GM23338 (cell line): ENCODE results near the gene TENT4B. TPM values are rescaled to one million over a fixed set of nuclear protein-coding genes. Genes with fewer than 3 reads are reported as not detected.

Source experiments
- ATAC-seq: fragments of 200-7000 bp; cut with Tn5 transposase; 3 replicates; pipeline ENCODE4 v1.9.1; 2020
- DNase-seq: peaks from one replicate; pipeline ENCODE4 v3.0.0-alpha.2; 2015; ENCODE audit warnings: low spot score
- H2AFZ ChIP-seq: fragments of 200-600 bp; sonication (generic); 2 replicates; pipeline ENCODE4 v1.8.0; 2016; ENCODE audit warnings: antibody characterized with exemption, mild to moderate bottlenecking, moderate library complexity
- H3F3A ChIP-seq: fragments of 200-600 bp; sonication (generic); replicated peaks from 2 replicates; pipeline ENCODE4 v1.8.0; 2017; ENCODE audit warnings: antibody characterized with exemption, mixed run types, low read depth
- H3K27ac ChIP-seq: fragments of 200-600 bp; sonication (generic); 2 replicates; pipeline ENCODE4 v1.6.1; 2016; ENCODE audit warnings: low read depth
- H3K27me3 ChIP-seq: fragments of 200-600 bp; sonication (generic); 2 replicates; pipeline ENCODE4 v1.8.0; 2016; ENCODE audit warnings: mild to moderate bottlenecking, mixed run types, moderate library complexity; ENCODE audit not compliant: insufficient read depth
- H3K36me3 ChIP-seq: fragments of 200-600 bp; sonication (generic); 2 replicates; pipeline ENCODE4 v1.8.0; 2016; ENCODE audit warnings: mild to moderate bottlenecking; ENCODE audit not compliant: insufficient read depth
- H3K4me1 ChIP-seq: fragments of 200-600 bp; sonication (generic); 2 replicates; pipeline ENCODE4 v1.8.0; 2016; ENCODE audit warnings: mild to moderate bottlenecking, moderate library complexity; ENCODE audit not compliant: insufficient read depth
- H3K4me2 ChIP-seq: fragments of 200-600 bp; sonication (generic); 2 replicates; pipeline ENCODE4 v1.7.1; 2017; ENCODE audit warnings: mixed run types
- H3K4me3 ChIP-seq: fragments of 200-600 bp; sonication (generic); 2 replicates; pipeline ENCODE4 v1.6.1; 2016; ENCODE audit warnings: mixed run types
- H3K79me2 ChIP-seq: fragments of 200-600 bp; sonication (generic); replicated peaks from 2 replicates; pipeline ENCODE4 v1.8.0; 2017; ENCODE audit warnings: mild to moderate bottlenecking; ENCODE audit not compliant: insufficient read depth
- H3K9me2 ChIP-seq: fragments of 200-600 bp; sonication (generic); 2 replicates; pipeline ENCODE4 v1.8.0; 2017; ENCODE audit not compliant: insufficient read depth
- H4K20me1 ChIP-seq: fragments of 200-600 bp; sonication (generic); replicated peaks from 2 replicates; pipeline ENCODE4 v1.8.0; 2017; ENCODE audit warnings: mild to moderate bottlenecking; ENCODE audit not compliant: insufficient read depth
- H3K27ac Mint-ChIP-seq: 2 replicates; pipeline ENCODE4 v1.8.0; 2020; ENCODE audit warnings: inconsistent platforms, mild to moderate bottlenecking, moderate library complexity, mixed read lengths
- H3K27me3 Mint-ChIP-seq: 3 replicates; pipeline ENCODE4 v1.8.0; 2022; ENCODE audit warnings: low read depth, mild to moderate bottlenecking, moderate library complexity, mixed read lengths, inconsistent platforms; ENCODE audit not compliant: insufficient read depth, poor library complexity
- H3K36me3 Mint-ChIP-seq: 3 replicates; pipeline ENCODE4 v1.8.0; 2021; ENCODE audit warnings: low read depth, mild to moderate bottlenecking, inconsistent platforms, moderate library complexity, mixed read lengths
- H3K4me1 Mint-ChIP-seq: 3 replicates; pipeline ENCODE4 v1.8.0; 2020; ENCODE audit warnings: mild to moderate bottlenecking, inconsistent platforms, mixed read lengths
- H3K4me3 Mint-ChIP-seq: 3 replicates; pipeline ENCODE4 v1.8.0; 2021; ENCODE audit warnings: moderate library complexity, mild to moderate bottlenecking, inconsistent platforms, mixed read lengths
- H3K9me3 Mint-ChIP-seq: 3 replicates; pipeline ENCODE4 v1.8.0; 2020; ENCODE audit warnings: moderate library complexity, mild to moderate bottlenecking, inconsistent platforms, mixed read lengths
- CREB1 ChIP-seq: fragments of 250-450 bp; sonication (Bioruptor Pico); IDR thresholded peaks from 2 replicates; pipeline ENCODE4 v1.5.0; 2020; ENCODE audit warnings: low read depth, mild to moderate bottlenecking, moderate library complexity
- EZH2 ChIP-seq: fragments of 200-600 bp; sonication (generic); IDR thresholded peaks from one replicate; pipeline ENCODE4 v1.8.0; 2017; ENCODE audit warnings: antibody characterized with exemption, mild to moderate bottlenecking, low read depth; ENCODE audit not compliant: unreplicated experiment
- EZH2phosphoT487 ChIP-seq: fragments of 200-600 bp; sonication (generic); IDR thresholded peaks from one replicate; pipeline ENCODE4 v1.8.1; 2018; ENCODE audit warnings: antibody characterized with exemption; ENCODE audit not compliant: unreplicated experiment
- STAT1 ChIP-seq: IDR thresholded peaks from one replicate; pipeline ENCODE4 v1.6.1; 2016; ENCODE audit warnings: antibody characterized with exemption; ENCODE audit not compliant: unreplicated experiment
- ZNF331 ChIP-seq: fragments of 250-450 bp; sonication (Bioruptor Pico); IDR thresholded peaks from 2 replicates; pipeline ENCODE4 v1.5.0; 2020; ENCODE audit warnings: low read depth, mild to moderate bottlenecking, moderate library complexity
- polyA plus RNA-seq: library from polyadenylated mRNA; unstranded; fragments of >200 nt; fragmentation: Nextera tagmentation; extraction: Ambion mirVana; gene quantifications from 2 replicates; pipeline ENCODE4 v1.2.1, GENCODE V29; 2016
- total RNA-seq: library from RNA; depleted of rRNA; stranded (reverse); fragments of >200 nt; shearing (Covaris generic); gene quantifications from 2 replicates; pipeline ENCODE4 v1.2.3, GENCODE V29; 2014
- TF ChIP-seq, protein P1 (sequence below), 2 experiments: fragments of 200-600 bp in 1 of 2; sonication (generic) in 1 of 2; conservative IDR thresholded peaks; 2 replicates each; pipeline versions ENCODE4 v1.5.1 to v1.6.1; 2016 to 2017; ENCODE audit warnings: antibody characterized with exemption in 2 of 2, low read depth in 2 of 2, mild to moderate bottlenecking in 2 of 2, moderate library complexity in 1 of 2
- TF ChIP-seq, protein P2 (sequence below): IDR thresholded peaks from 2 replicates; pipeline ENCODE4 v1.6.1; 2016; ENCODE audit warnings: antibody characterized with exemption
- TF ChIP-seq, protein P3 (sequence below): IDR thresholded peaks from one replicate; pipeline ENCODE4 v1.6.1; 2018; ENCODE audit warnings: antibody characterized with exemption; ENCODE audit not compliant: unreplicated experiment
- TF ChIP-seq, protein P4 (sequence below): fragments of 250-450 bp; sonication (Bioruptor Pico); IDR thresholded peaks from 2 replicates; pipeline ENCODE4 v1.5.0; 2020; ENCODE audit warnings: mild to moderate bottlenecking, moderate library complexity

Gene TENT4B
- total and polyA plus RNA-seq, 2 experiments from 2014 or later: 17.6 to 21.3 TPM

DNA sequence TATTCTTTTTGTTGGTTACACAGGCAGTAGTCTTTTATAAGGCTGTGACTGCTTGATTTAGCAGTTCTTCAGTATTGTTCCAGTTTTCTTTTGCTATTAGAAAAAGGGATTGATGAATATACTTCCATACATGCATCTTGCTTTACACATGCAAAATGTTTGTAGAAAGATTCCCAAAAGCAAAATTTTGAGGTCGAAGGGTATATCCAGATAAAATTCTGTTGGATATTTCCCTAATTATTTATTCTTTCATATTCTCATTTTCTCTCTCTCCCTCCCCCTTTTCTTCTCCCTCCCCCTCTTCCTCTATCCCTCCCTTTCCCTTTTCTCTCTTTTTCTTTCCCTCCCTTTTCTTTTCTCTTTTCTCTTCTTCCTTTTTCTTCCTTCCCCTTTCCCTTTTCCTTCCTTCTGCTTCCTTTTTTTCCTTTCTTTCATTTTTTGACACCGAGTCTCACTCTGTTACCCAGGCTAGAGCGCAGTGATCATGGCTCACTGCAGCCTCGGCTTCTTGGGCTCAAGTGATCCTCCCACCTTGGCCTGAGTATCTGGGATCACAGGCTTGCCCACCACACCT, 66.4 kb downstream of the TENT4B start:
- H3K27ac Mint-ChIP-seq: no peak overlapping the region
- H3F3A ChIP-seq: no peaks in the 10 kb centered on the region
- TF ChIP-seq, protein P1, sequence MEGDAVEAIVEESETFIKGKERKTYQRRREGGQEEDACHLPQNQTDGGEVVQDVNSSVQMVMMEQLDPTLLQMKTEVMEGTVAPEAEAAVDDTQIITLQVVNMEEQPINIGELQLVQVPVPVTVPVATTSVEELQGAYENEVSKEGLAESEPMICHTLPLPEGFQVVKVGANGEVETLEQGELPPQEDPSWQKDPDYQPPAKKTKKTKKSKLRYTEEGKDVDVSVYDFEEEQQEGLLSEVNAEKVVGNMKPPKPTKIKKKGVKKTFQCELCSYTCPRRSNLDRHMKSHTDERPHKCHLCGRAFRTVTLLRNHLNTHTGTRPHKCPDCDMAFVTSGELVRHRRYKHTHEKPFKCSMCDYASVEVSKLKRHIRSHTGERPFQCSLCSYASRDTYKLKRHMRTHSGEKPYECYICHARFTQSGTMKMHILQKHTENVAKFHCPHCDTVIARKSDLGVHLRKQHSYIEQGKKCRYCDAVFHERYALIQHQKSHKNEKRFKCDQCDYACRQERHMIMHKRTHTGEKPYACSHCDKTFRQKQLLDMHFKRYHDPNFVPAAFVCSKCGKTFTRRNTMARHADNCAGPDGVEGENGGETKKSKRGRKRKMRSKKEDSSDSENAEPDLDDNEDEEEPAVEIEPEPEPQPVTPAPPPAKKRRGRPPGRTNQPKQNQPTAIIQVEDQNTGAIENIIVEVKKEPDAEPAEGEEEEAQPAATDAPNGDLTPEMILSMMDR (conservative IDR thresholded peaks at IDR 0.05; ENCODE audit: low read depth in 2 of 2): no peak
- TF ChIP-seq, protein P2, sequence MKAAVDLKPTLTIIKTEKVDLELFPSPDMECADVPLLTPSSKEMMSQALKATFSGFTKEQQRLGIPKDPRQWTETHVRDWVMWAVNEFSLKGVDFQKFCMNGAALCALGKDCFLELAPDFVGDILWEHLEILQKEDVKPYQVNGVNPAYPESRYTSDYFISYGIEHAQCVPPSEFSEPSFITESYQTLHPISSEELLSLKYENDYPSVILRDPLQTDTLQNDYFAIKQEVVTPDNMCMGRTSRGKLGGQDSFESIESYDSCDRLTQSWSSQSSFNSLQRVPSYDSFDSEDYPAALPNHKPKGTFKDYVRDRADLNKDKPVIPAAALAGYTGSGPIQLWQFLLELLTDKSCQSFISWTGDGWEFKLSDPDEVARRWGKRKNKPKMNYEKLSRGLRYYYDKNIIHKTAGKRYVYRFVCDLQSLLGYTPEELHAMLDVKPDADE: no peak
- TF ChIP-seq CREB1: no peak
- TF ChIP-seq, protein P3, sequence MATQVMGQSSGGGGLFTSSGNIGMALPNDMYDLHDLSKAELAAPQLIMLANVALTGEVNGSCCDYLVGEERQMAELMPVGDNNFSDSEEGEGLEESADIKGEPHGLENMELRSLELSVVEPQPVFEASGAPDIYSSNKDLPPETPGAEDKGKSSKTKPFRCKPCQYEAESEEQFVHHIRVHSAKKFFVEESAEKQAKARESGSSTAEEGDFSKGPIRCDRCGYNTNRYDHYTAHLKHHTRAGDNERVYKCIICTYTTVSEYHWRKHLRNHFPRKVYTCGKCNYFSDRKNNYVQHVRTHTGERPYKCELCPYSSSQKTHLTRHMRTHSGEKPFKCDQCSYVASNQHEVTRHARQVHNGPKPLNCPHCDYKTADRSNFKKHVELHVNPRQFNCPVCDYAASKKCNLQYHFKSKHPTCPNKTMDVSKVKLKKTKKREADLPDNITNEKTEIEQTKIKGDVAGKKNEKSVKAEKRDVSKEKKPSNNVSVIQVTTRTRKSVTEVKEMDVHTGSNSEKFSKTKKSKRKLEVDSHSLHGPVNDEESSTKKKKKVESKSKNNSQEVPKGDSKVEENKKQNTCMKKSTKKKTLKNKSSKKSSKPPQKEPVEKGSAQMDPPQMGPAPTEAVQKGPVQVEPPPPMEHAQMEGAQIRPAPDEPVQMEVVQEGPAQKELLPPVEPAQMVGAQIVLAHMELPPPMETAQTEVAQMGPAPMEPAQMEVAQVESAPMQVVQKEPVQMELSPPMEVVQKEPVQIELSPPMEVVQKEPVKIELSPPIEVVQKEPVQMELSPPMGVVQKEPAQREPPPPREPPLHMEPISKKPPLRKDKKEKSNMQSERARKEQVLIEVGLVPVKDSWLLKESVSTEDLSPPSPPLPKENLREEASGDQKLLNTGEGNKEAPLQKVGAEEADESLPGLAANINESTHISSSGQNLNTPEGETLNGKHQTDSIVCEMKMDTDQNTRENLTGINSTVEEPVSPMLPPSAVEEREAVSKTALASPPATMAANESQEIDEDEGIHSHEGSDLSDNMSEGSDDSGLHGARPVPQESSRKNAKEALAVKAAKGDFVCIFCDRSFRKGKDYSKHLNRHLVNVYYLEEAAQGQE: no peak
- no peak for TF ChIP-seq EZH2phosphoT487
- TF ChIP-seq EZH2: no peak
- TF ChIP-seq ZNF331 (CRISPR knock-in tag): no peak
- no peak for TF ChIP-seq STAT1
- TF ChIP-seq, protein P4, sequence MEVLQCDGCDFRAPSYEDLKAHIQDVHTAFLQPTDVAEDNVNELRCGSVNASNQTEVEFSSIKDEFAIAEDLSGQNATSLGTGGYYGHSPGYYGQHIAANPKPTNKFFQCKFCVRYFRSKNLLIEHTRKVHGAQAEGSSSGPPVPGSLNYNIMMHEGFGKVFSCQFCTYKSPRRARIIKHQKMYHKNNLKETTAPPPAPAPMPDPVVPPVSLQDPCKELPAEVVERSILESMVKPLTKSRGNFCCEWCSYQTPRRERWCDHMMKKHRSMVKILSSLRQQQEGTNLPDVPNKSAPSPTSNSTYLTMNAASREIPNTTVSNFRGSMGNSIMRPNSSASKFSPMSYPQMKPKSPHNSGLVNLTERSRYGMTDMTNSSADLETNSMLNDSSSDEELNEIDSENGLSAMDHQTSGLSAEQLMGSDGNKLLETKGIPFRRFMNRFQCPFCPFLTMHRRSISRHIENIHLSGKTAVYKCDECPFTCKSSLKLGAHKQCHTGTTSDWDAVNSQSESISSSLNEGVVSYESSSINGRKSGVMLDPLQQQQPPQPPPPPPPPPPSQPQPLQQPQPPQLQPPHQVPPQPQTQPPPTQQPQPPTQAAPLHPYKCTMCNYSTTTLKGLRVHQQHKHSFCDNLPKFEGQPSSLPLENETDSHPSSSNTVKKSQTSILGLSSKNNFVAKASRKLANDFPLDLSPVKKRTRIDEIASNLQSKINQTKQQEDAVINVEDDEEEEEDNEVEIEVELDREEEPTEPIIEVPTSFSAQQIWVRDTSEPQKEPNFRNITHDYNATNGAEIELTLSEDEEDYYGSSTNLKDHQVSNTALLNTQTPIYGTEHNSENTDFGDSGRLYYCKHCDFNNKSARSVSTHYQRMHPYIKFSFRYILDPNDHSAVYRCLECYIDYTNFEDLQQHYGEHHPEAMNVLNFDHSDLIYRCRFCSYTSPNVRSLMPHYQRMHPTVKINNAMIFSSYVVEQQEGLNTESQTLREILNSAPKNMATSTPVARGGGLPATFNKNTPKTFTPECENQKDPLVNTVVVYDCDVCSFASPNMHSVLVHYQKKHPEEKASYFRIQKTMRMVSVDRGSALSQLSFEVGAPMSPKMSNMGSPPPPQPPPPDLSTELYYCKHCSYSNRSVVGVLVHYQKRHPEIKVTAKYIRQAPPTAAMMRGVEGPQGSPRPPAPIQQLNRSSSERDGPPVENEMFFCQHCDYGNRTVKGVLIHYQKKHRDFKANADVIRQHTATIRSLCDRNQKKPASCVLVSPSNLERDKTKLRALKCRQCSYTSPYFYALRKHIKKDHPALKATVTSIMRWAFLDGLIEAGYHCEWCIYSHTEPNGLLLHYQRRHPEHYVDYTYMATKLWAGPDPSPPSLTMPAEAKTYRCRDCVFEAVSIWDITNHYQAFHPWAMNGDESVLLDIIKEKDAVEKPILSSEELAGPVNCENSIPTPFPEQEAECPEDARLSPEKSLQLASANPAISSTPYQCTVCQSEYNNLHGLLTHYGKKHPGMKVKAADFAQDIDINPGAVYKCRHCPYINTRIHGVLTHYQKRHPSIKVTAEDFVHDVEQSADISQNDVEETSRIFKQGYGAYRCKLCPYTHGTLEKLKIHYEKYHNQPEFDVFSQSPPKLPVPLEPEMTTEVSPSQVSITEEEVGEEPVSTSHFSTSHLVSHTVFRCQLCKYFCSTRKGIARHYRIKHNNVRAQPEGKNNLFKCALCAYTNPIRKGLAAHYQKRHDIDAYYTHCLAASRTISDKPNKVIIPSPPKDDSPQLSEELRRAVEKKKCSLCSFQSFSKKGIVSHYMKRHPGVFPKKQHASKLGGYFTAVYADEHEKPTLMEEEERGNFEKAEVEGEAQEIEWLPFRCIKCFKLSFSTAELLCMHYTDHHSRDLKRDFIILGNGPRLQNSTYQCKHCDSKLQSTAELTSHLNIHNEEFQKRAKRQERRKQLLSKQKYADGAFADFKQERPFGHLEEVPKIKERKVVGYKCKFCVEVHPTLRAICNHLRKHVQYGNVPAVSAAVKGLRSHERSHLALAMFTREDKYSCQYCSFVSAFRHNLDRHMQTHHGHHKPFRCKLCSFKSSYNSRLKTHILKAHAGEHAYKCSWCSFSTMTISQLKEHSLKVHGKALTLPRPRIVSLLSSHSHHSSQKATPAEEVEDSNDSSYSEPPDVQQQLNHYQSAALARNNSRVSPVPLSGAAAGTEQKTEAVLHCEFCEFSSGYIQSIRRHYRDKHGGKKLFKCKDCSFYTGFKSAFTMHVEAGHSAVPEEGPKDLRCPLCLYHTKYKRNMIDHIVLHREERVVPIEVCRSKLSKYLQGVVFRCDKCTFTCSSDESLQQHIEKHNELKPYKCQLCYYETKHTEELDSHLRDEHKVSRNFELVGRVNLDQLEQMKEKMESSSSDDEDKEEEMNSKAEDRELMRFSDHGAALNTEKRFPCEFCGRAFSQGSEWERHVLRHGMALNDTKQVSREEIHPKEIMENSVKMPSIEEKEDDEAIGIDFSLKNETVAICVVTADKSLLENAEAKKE (CRISPR knock-in tag): no peak
- peaks cover 11% of the 10 kb centered on the region; the same call in 1 of the 2 replicates for H3K36me3 ChIP-seq
- H3K27me3 Mint-ChIP-seq: peaks cover 3% of the 10 kb centered on the region
- H3K79me2 ChIP-seq: no peaks in the 10 kb centered on the region
- no peaks in the 10 kb centered on the region for H3K27me3 ChIP-seq
- no peak overlapping the region for H3K4me3 ChIP-seq
- no peaks in the 10 kb centered on the region for H3K4me1 Mint-ChIP-seq
- H3K4me1 ChIP-seq: no peaks in the 10 kb centered on the region
- no peak overlapping the region for H3K27ac ChIP-seq
- peaks cover 19% of the 10 kb centered on the region for H3K36me3 Mint-ChIP-seq
- no peaks in the 10 kb centered on the region for H3K9me2 ChIP-seq
- DNase-seq: no peak
- H3K4me2 ChIP-seq: no peak overlapping the region
- H3K4me3 Mint-ChIP-seq: no peak overlapping the region
- no peaks in the 10 kb centered on the region for H4K20me1 ChIP-seq
- no peak overlapping the region for H2AFZ ChIP-seq
- no peak for ATAC-seq
- H3K9me3 Mint-ChIP-seq: no peaks in the 10 kb centered on the region
